Measurements from ENCODE around the gene ZSCAN30.

DNA sequence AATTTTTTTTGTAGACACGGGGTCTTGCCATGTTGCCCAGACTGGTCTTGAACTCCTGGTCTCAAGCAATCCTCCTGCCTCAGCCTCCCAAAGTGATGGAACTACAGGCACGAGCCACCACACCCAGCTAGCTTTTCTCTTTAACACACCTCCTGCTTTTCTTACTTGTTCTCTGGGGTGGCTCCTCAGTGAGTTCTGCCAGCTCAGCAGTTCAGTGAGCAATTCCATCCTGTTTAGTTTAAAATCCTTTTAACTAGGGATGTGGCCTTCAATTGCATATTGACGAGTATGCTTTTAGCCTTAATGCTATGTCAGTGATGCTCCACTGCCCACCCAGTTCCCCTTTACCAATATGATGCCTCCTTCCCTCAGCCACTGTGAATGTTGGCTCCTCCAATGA, 33.1 kb downstream of the ZSCAN30 start:
- TF ChIP-seq, protein P1, sequence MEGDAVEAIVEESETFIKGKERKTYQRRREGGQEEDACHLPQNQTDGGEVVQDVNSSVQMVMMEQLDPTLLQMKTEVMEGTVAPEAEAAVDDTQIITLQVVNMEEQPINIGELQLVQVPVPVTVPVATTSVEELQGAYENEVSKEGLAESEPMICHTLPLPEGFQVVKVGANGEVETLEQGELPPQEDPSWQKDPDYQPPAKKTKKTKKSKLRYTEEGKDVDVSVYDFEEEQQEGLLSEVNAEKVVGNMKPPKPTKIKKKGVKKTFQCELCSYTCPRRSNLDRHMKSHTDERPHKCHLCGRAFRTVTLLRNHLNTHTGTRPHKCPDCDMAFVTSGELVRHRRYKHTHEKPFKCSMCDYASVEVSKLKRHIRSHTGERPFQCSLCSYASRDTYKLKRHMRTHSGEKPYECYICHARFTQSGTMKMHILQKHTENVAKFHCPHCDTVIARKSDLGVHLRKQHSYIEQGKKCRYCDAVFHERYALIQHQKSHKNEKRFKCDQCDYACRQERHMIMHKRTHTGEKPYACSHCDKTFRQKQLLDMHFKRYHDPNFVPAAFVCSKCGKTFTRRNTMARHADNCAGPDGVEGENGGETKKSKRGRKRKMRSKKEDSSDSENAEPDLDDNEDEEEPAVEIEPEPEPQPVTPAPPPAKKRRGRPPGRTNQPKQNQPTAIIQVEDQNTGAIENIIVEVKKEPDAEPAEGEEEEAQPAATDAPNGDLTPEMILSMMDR (IDR thresholded peaks at IDR 0.05; ENCODE audit: extremely low read depth in 1 of 2, insufficient read depth in 1 of 2, low read depth in 1 of 2, low read length in 2 of 2), result no peak
- TF ChIP-seq FOS (IDR thresholded peaks at IDR 0.05; ENCODE audit: borderline replicate concordance, insufficient read depth, low read length), result no peak
- TF ChIP-seq, protein P2, sequence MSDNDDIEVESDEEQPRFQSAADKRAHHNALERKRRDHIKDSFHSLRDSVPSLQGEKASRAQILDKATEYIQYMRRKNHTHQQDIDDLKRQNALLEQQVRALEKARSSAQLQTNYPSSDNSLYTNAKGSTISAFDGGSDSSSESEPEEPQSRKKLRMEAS (IDR thresholded peaks at IDR 0.05; ENCODE audit: insufficient read depth, insufficient read length), result no peak
- no peak for TF ChIP-seq JUN (IDR thresholded peaks at IDR 0.05; ENCODE audit: borderline replicate concordance, insufficient read depth, insufficient read length, low read depth)
- no peak for TF ChIP-seq POLR2A (IDR thresholded peaks at IDR 0.05; ENCODE audit: low read depth, low read length)
- no peak for TF ChIP-seq POLR2AphosphoS5 (IDR thresholded peaks at IDR 0.05; ENCODE audit: insufficient read depth, low read depth, low read length)
- no peak for TF ChIP-seq EZH2 (IDR thresholded peaks at IDR 0.05; ENCODE audit: borderline replicate concordance, low read depth, low read length, severe bottlenecking)
- TF ChIP-seq MYC (IDR thresholded peaks at IDR 0.05; ENCODE audit: low read depth, low read length), result no peak

Data from endothelial cell of umbilical vein (primary cell).